Metanephros (tissue), 2 donors: ENCODE data around the gene SASH3. TPM values are rescaled to one million over a fixed set of nuclear protein-coding genes. Genes with fewer than 3 reads are reported as not detected.

Experiments used
- small RNA-seq: library from RNA; depleted of rRNA; stranded (forward); fragments of <200 nt; gene quantifications from one replicate; pipeline ENCODE3, GENCODE V24; 2014; ENCODE audit warnings: low replicate concordance
- total RNA-seq: library from RNA; depleted of rRNA; stranded (reverse); fragments of >200 nt; gene quantifications from one replicate; pipeline ENCODE4 v1.2.3, GENCODE V29; 2014

Gene SASH3
- 6.7 TPM for total RNA-seq

DNA sequence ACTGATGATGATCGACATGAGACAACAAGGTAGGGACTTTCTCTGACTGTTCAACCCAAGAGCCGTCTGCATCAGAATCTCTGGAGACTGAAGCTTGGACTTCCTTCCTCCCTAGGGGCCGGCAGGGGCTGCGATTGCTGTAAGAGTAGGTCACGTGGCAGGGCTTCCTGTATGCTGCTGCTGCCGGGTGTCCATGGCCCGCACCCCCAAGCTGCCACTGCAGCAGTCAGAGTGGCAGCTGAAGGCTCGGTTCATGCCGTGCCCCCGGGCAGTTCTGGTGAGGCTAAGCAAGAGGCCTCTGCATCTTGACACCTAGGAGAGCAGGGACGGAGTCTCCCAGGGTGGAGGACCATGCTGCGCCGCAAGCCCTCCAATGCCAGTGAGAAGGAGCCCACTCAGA is at the start of gene SASH3:
TSS of gene SASH3 (plus strand) at position 203 of the 400 bp plus-strand sequence. CDS start at position 352, 149 bp downstream.

DNA sequence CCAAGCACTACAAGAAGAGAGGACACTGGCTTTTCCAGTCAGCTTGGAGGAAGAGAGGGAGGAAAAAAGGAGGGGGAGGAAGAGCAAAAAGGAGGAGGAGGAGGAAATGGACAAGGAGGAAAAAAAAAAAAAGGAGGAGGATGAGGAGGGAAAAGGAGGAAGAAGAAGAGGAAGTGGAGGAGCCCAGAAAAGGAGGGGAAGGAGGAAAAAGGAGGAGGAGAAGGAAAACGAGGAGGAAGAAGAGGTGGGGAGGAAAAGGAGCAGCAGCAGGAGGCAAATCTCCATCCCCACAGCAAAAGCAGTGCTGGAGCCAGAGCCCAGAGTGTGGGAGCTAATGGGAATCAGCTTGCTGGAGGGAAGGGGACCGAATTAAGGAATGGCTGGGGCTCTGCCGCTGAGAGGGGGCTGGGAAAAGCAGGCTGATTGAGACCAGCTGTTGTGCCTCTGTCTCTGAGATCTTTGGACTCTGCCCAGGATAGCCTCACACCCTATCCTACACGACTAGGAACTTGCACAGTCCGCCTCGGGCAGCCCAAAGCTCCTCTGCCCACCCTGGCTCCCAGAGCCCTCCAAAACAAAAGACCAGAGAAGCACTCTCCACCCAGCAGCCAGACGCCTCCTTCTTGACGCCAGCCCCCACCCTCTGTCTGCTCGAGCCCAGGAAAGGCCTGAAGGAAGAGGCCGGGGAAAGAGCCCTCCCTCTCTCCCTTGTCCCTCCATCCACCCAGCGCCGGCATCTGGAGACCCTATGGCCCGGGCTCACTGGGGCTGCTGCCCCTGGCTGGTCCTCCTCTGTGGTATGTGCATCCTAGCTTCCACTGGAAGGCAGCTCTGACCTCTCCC is 41.1 kb upstream of the SASH3 start, which contains the start of gene XPNPEP2:
TSS of gene XPNPEP2 (plus strand) at position 514 of the 843 bp plus-strand sequence. CDS start at position 749, 235 bp downstream.

DNA sequence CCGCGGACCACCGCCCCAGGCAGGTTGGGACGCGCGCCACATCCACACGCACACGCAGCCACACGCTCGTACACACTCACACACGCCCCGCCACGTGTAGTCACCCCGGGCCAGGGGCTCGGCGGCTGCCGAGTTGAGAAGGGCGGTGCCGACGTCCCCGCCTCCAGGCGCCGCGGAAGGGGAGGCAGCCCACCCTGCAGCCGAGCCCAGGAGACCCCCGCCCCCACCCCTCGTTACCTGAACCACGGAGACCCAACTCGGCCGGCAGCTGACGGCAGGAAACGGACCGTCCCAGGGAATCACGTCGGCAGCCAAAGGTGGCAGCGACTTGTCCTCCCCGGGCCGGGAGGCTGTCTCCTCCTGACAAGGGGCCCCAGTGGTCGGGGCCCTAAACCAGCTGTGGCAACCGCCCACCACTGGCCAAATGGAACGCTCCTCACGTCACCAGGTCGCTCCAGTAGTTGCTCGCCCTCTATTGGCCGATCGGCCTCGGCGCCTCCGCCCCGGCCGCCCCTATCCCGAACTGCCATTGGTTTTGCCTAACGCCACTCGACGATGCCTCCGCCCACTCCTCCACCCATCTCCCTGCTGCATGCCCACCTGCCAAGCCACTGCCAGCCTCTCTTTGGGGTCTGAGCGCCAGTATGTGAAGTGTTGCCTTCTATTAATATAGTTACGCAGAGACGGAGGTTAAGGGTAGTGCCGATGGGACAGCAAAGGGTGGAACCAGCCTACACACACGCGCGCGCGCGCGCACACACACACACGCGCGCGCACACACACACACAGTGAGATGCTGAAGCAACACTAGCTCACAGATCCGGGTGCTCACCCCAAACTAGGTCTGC is 63.9 kb downstream of the SASH3 start, which contains the start of gene ZDHHC9:
TSS of gene ZDHHC9 (minus strand) at position 428 of the 848 bp plus-strand sequence. CDS start 1,941 bp downstream, outside the sequence.

Small RNAs within 50 kb of the gene (small RNA-seq; reads per million reads assigned to genes)
- not detected for gene RF00017

Other genes with a start within 250 kb of the SASH3 start
- 20.2 TPM for gene OCRL, start 239.7 kb upstream of the SASH3 start, total RNA-seq
- gene APLN, start 125.0 kb upstream of the SASH3 start, total RNA-seq: 2.8 TPM
- gene XPNPEP2, start 41.0 kb upstream of the SASH3 start, total RNA-seq: 28.7 TPM
- gene ZDHHC9, start 63.9 kb downstream of the SASH3 start, total RNA-seq: 19.4 TPM
- gene UTP14A, start 126.2 kb downstream of the SASH3 start, total RNA-seq: 8.5 TPM
- 11.6 TPM for gene BCORL1, start 202.7 kb downstream of the SASH3 start, total RNA-seq